SH-SY5Y (cell line): ENCODE data around the gene UTP15.

Experiments
- GATA2 ChIP-seq: IDR thresholded peaks from 2 replicates; pipeline ENCODE4 v1.6.1; 2011; ENCODE audit warnings: mild to moderate bottlenecking, low read depth, low read length
- GATA3 ChIP-seq: IDR thresholded peaks from 2 replicates; pipeline ENCODE4 v1.6.1; 2011; ENCODE audit warnings: low read depth, mild to moderate bottlenecking, low read length, moderate library complexity

DNA sequence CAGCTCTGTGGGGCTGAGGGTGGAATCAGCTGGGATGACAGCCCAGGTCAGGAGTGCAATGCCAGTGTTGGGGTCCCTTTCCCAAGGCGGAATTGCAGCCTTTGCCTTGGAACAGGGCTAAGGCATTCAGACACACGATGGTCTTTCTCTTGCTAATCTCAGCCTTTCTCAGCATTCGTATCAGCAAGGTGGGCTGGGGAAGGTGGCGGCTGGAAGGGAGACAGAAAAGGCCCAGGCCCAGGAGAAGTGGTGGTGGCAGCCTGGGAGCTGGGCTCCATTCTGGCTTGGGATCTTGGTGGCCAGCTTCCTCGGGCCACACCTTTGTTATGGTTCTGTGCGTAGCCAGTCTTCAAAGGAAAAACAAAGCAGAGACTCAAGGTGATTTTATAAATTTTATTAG lies 59.3 kb downstream of the UTP15 start:
- TF ChIP-seq GATA2 = no peak
- TF ChIP-seq GATA3 = no peak
